HEK293 (cell line): ENCODE results near the gene DNAH8.
A peak's percentile ranks its signal among the peaks of the same experiment; 100 is the strongest.

ENCODE experiments used
- BCL11A ChIP-seq: fragments of 450-650 bp; formaldehyde crosslinking; IDR thresholded peaks from 2 replicates; pipeline ENCODE4 v1.5.1; 2016; ENCODE audit warnings: low read depth, missing biosample characterization, missing genetic modification characterization
- KLF17 ChIP-seq: fragments of 450-650 bp; formaldehyde crosslinking; IDR thresholded peaks from 2 replicates; pipeline ENCODE4 v1.5.1; 2016; ENCODE audit warnings: missing biosample characterization, missing genetic modification characterization
- KLF8 ChIP-seq: fragments of 450-650 bp; formaldehyde crosslinking; IDR thresholded peaks from 2 replicates; pipeline ENCODE4 v1.5.1; 2016; ENCODE audit warnings: missing biosample characterization, missing genetic modification characterization
- MZF1 ChIP-seq: fragments of 450-650 bp; formaldehyde crosslinking; IDR thresholded peaks from 2 replicates; pipeline ENCODE4 v1.5.1; 2017; ENCODE audit warnings: missing biosample characterization, missing genetic modification characterization, borderline replicate concordance
- SP2 ChIP-seq: fragments of 450-650 bp; formaldehyde crosslinking; IDR thresholded peaks from 2 replicates; pipeline ENCODE4 v1.5.1; 2016; ENCODE audit warnings: missing biosample characterization, missing genetic modification characterization
- TRIM28 ChIP-seq: IDR thresholded peaks from 2 replicates; pipeline ENCODE4 v1.6.1; 2011; ENCODE audit warnings: low read length, control low read depth, borderline replicate concordance
- YY1 ChIP-seq: fragments of 450-650 bp; formaldehyde crosslinking; IDR thresholded peaks from 2 replicates; pipeline ENCODE4 v1.5.1; 2018; ENCODE audit warnings: missing biosample characterization, missing genetic modification characterization
- ZBTB48 ChIP-seq: fragments of 450-650 bp; formaldehyde crosslinking; IDR thresholded peaks from 2 replicates; pipeline ENCODE4 v1.5.1; 2016; ENCODE audit warnings: missing biosample characterization, missing genetic modification characterization
- ZBTB49 ChIP-seq: fragments of 450-650 bp; formaldehyde crosslinking; IDR thresholded peaks from 2 replicates; pipeline ENCODE4 v1.5.1; 2016; ENCODE audit warnings: missing biosample characterization, missing genetic modification characterization, low read depth
- ZNF114 ChIP-seq: fragments of 450-650 bp; formaldehyde crosslinking; IDR thresholded peaks from 2 replicates; pipeline ENCODE4 v1.5.0; 2017; ENCODE audit warnings: missing biosample characterization, missing genetic modification characterization
- ZNF16 ChIP-seq: fragments of 450-650 bp; formaldehyde crosslinking; IDR thresholded peaks from 2 replicates; pipeline ENCODE4 v1.5.1; 2016; ENCODE audit warnings: low read depth, missing biosample characterization, missing genetic modification characterization
- ZNF214 ChIP-seq: fragments of 450-650 bp; formaldehyde crosslinking; IDR thresholded peaks from 2 replicates; pipeline ENCODE4 v1.5.1; 2017; ENCODE audit warnings: missing biosample characterization, mild to moderate bottlenecking, missing genetic modification characterization, borderline replicate concordance
- ZNF23 ChIP-seq: fragments of 450-650 bp; formaldehyde crosslinking; IDR thresholded peaks from 2 replicates; pipeline ENCODE4 v1.5.1; 2016; ENCODE audit warnings: missing biosample characterization, missing genetic modification characterization, borderline replicate concordance
- ZNF335 ChIP-seq: fragments of 450-650 bp; formaldehyde crosslinking; conservative IDR thresholded peaks from 2 replicates; pipeline ENCODE4 v1.5.1; 2016; ENCODE audit warnings: missing biosample characterization, missing genetic modification characterization
- ZNF394 ChIP-seq: fragments of 450-650 bp; formaldehyde crosslinking; IDR thresholded peaks from 2 replicates; pipeline ENCODE4 v1.5.1; 2016; ENCODE audit warnings: missing biosample characterization, missing genetic modification characterization, mild to moderate bottlenecking, moderate library complexity, borderline replicate concordance
- ZNF433 ChIP-seq: fragments of 450-650 bp; formaldehyde crosslinking; IDR thresholded peaks from 2 replicates; pipeline ENCODE4 v1.5.1; 2016; ENCODE audit warnings: missing biosample characterization, missing genetic modification characterization, low read depth
- ZNF449 ChIP-seq: fragments of 450-650 bp; formaldehyde crosslinking; IDR thresholded peaks from 2 replicates; pipeline ENCODE4 v1.5.1; 2017; ENCODE audit warnings: missing biosample characterization, mild to moderate bottlenecking, missing genetic modification characterization, moderate library complexity
- ZNF521 ChIP-seq: fragments of 450-650 bp; formaldehyde crosslinking; IDR thresholded peaks from 2 replicates; pipeline ENCODE4 v1.5.1; 2017; ENCODE audit warnings: missing biosample characterization, mild to moderate bottlenecking, missing genetic modification characterization
- ZNF561 ChIP-seq: fragments of 450-650 bp; IDR thresholded peaks from 2 replicates; pipeline ENCODE4 v1.5.1; 2018; ENCODE audit warnings: missing biosample characterization, missing genetic modification characterization, borderline replicate concordance
- ZNF596 ChIP-seq: fragments of 450-650 bp; IDR thresholded peaks from 2 replicates; pipeline ENCODE4 v1.5.0; 2018; ENCODE audit warnings: missing biosample characterization, mild to moderate bottlenecking, missing genetic modification characterization, moderate library complexity
- ZNF747 ChIP-seq: fragments of 450-650 bp; formaldehyde crosslinking; IDR thresholded peaks from 2 replicates; pipeline ENCODE4 v1.5.1; 2016; ENCODE audit warnings: missing biosample characterization, missing genetic modification characterization
- ZNF792 ChIP-seq: fragments of 450-650 bp; formaldehyde crosslinking; IDR thresholded peaks from 2 replicates; pipeline ENCODE4 v1.5.1; 2016; ENCODE audit warnings: missing biosample characterization, missing genetic modification characterization
- TF ChIP-seq, protein P1 (sequence below): fragments of 450-650 bp; formaldehyde crosslinking; IDR thresholded peaks from 2 replicates; pipeline ENCODE4 v1.5.1; 2016; ENCODE audit warnings: missing biosample characterization, missing genetic modification characterization
- TF ChIP-seq, protein P2 (sequence below): fragments of 450-650 bp; IDR thresholded peaks from 2 replicates; pipeline ENCODE4 v1.5.1; 2018; ENCODE audit warnings: missing biosample characterization, mild to moderate bottlenecking, missing genetic modification characterization
- TF ChIP-seq, protein P3 (sequence below): fragments of 450-650 bp; formaldehyde crosslinking; IDR thresholded peaks from 2 replicates; pipeline ENCODE4 v1.5.1; 2016; ENCODE audit warnings: missing biosample characterization, missing genetic modification characterization
- TF ChIP-seq, protein P4 (sequence below): fragments of 450-650 bp; formaldehyde crosslinking; IDR thresholded peaks from 2 replicates; pipeline ENCODE4 v1.5.1; 2016; ENCODE audit warnings: missing biosample characterization, missing genetic modification characterization

Gene DNAH8

DNA sequence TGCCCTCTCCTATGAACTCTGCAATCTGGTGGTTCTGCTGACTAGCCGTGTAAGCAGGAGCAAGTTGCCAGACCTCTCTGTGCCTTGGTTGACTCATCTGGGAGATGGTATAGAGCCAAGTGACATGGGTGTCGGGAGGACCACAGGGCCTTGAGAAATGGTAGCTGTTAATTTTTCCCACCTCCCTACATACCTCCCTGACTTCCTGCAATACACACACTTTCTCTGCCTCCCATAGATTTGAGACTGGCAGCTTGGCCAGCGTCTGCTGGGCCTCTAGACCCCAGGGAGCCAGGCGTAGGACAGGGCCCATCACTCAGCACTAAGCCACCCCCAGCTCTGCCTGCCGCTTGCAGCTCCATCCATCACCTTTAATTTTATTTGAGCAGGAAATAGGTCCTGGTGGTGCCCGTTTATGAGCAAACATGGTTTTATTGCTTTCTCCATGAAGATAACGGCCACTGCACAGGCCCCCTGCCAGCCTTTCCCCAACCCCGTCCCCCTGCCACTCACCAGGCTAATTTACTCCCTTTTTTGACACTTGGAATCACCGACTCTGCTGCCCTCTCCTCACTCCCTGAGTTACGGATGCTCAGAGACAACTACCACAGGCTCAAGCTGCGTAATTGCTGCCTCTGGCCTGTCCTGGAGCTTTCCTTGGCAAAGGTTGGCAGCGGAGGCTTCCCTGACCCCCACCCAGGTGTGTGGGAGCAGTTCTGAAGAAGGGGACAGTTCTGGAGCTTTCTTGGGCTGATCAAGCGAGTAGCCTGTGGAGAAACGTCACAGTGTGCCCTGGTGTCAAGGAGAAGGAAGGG lies 344.6 kb downstream of the DNAH8 start (continued):
- TF ChIP-seq, protein P1, sequence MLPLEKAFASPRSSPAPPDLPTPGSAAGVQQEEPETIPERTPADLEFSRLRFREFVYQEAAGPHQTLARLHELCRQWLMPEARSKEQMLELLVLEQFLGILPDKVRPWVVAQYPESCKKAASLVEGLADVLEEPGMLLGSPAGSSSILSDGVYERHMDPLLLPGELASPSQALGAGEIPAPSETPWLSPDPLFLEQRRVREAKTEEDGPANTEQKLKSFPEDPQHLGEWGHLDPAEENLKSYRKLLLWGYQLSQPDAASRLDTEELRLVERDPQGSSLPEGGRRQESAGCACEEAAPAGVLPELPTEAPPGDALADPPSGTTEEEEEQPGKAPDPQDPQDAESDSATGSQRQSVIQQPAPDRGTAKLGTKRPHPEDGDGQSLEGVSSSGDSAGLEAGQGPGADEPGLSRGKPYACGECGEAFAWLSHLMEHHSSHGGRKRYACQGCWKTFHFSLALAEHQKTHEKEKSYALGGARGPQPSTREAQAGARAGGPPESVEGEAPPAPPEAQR (tag by site-specific recombination), result no peak
- peak; percentile 67; the same call in 1 of the 2 replicates for TF ChIP-seq ZNF449 (tag by site-specific recombination)
- TF ChIP-seq, protein P2, sequence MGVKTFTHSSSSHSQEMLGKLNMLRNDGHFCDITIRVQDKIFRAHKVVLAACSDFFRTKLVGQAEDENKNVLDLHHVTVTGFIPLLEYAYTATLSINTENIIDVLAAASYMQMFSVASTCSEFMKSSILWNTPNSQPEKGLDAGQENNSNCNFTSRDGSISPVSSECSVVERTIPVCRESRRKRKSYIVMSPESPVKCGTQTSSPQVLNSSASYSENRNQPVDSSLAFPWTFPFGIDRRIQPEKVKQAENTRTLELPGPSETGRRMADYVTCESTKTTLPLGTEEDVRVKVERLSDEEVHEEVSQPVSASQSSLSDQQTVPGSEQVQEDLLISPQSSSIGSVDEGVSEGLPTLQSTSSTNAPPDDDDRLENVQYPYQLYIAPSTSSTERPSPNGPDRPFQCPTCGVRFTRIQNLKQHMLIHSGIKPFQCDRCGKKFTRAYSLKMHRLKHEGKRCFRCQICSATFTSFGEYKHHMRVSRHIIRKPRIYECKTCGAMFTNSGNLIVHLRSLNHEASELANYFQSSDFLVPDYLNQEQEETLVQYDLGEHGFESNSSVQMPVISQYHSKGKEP (tag by site-specific recombination), result peak; percentile 86
- TF ChIP-seq ZNF114 (tag by site-specific recombination), result no peak
- no peak for TF ChIP-seq ZNF433 (tag by site-specific recombination)
- TF ChIP-seq KLF8 (tag by site-specific recombination), result no peak
- peak; percentile 54; the same call in 1 of the 2 replicates for TF ChIP-seq YY1 (tag by site-specific recombination)
- no peak for TF ChIP-seq ZNF16 (tag by site-specific recombination)
- TF ChIP-seq, protein P3, sequence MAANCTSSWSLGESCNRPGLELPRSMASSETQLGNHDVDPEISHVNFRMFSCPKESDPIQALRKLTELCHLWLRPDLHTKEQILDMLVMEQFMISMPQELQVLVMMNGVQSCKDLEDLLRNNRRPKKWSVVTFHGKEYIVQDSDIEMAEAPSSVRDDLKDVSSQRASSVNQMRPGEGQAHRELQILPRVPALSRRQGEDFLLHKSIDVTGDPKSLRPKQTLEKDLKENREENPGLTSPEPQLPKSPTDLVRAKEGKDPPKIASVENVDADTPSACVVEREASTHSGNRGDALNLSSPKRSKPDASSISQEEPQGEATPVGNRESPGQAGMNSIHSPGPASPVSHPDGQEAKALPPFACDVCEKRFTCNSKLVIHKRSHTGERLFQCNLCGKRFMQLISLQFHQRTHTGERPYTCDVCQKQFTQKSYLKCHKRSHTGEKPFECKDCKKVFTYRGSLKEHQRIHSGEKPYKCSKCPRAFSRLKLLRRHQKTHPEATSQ (tag by site-specific recombination), result no peak; the same call in 1 of the 2 replicates
- TF ChIP-seq ZNF521 (tag by site-specific recombination), result no peak
- TF ChIP-seq SP2 (tag by site-specific recombination), result no peak
- no peak for TF ChIP-seq BCL11A (tag by site-specific recombination)
- TF ChIP-seq KLF17, result peak; percentile 87
- TF ChIP-seq ZNF394, result no peak
- TF ChIP-seq ZNF561 (tag by site-specific recombination), result peak; percentile 89
- no peak for TF ChIP-seq ZNF747
- peak; percentile 85 for TF ChIP-seq ZNF596 (tag by site-specific recombination)
- no peak for TF ChIP-seq ZNF23
- no peak; the same call in 1 of the 2 replicates for TF ChIP-seq TRIM28
- peak; percentile 77 for TF ChIP-seq ZBTB49
- no peak for TF ChIP-seq ZNF214 (tag by site-specific recombination)
- TF ChIP-seq ZNF335, result peak; percentile 94
- TF ChIP-seq, protein P4, sequence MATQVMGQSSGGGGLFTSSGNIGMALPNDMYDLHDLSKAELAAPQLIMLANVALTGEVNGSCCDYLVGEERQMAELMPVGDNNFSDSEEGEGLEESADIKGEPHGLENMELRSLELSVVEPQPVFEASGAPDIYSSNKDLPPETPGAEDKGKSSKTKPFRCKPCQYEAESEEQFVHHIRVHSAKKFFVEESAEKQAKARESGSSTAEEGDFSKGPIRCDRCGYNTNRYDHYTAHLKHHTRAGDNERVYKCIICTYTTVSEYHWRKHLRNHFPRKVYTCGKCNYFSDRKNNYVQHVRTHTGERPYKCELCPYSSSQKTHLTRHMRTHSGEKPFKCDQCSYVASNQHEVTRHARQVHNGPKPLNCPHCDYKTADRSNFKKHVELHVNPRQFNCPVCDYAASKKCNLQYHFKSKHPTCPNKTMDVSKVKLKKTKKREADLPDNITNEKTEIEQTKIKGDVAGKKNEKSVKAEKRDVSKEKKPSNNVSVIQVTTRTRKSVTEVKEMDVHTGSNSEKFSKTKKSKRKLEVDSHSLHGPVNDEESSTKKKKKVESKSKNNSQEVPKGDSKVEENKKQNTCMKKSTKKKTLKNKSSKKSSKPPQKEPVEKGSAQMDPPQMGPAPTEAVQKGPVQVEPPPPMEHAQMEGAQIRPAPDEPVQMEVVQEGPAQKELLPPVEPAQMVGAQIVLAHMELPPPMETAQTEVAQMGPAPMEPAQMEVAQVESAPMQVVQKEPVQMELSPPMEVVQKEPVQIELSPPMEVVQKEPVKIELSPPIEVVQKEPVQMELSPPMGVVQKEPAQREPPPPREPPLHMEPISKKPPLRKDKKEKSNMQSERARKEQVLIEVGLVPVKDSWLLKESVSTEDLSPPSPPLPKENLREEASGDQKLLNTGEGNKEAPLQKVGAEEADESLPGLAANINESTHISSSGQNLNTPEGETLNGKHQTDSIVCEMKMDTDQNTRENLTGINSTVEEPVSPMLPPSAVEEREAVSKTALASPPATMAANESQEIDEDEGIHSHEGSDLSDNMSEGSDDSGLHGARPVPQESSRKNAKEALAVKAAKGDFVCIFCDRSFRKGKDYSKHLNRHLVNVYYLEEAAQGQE (tag by site-specific recombination), result no peak
- TF ChIP-seq ZBTB48 (tag by site-specific recombination), result peak; percentile 42; the same call in 1 of the 2 replicates
- TF ChIP-seq MZF1, result 0 out of 2 replicates have a peak, but pooled peaks have one; percentile 21
- no peak for TF ChIP-seq ZNF792 (tag by site-specific recombination)
